HG03064 (cell line): ENCODE results near the gene ZNF217.
"Not testable (repeated sequence)": the region's sequence is repeated elsewhere in the genome, so short reads cannot be mapped to it uniquely, and the experiment has no call there.

Experiments used
- ATAC-seq: cut with Tn5 transposase; IDR thresholded peaks from one replicate; pipeline ENCODE4 v1.9.1; 2021; ENCODE audit warnings: low read depth; ENCODE audit not compliant: unreplicated experiment

ZNF217 gene

GRCh38 chr20:53569606-53570307, 23.9 kb downstream of the ZNF217 start:
- ATAC-seq = no peak

- no peak for ATAC-seq
These were observed 24.6 kb downstream of the ZNF217 start for GRCh38 chr20:53569005-53569404.

GRCh38 chr20:53568351-53568750, 25.3 kb downstream of the ZNF217 start:
- no peak for ATAC-seq

- no peak for ATAC-seq
These were observed 26.2 kb downstream of the ZNF217 start for GRCh38 chr20:53567379-53567917.

- ATAC-seq = not testable (repeated sequence)
These were observed 27.0 kb downstream of the ZNF217 start for GRCh38 chr20:53566623-53567022.

- no peak for ATAC-seq
These were observed 28.4 kb downstream of the ZNF217 start for GRCh38 chr20:53565254-53565653.

- ATAC-seq = not testable (repeated sequence)
These were observed 31.4 kb downstream of the ZNF217 start for GRCh38 chr20:53562104-53562764.

GRCh38 chr20:53561505-53561904, 32.1 kb downstream of the ZNF217 start:
- ATAC-seq = no peak

- ATAC-seq = no peak
These were observed 33.8 kb downstream of the ZNF217 start for GRCh38 chr20:53559816-53560215.

- no peak for ATAC-seq
These were observed 36.5 kb downstream of the ZNF217 start for GRCh38 chr20:53557130-53557529.

- ATAC-seq = no peak
These were observed 37.3 kb downstream of the ZNF217 start for GRCh38 chr20:53556267-53556897.

- ATAC-seq = no peak
These were observed 37.8 kb downstream of the ZNF217 start for GRCh38 chr20:53555816-53556215.

- no peak for ATAC-seq
These were observed 38.6 kb downstream of the ZNF217 start for GRCh38 chr20:53555081-53555480.

GRCh38 chr20:53552572-53552893, 41.1 kb downstream of the ZNF217 start:
- ATAC-seq = not testable (repeated sequence)

- not testable (repeated sequence) for ATAC-seq
These were observed 41.7 kb downstream of the ZNF217 start for GRCh38 chr20:53551719-53552571.

- no peak for ATAC-seq
These were observed 43.1 kb downstream of the ZNF217 start for GRCh38 chr20:53550280-53551187.

GRCh38 chr20:53547664-53548239, 45.9 kb downstream of the ZNF217 start:
- ATAC-seq = no peak

- ATAC-seq = no peak
These were observed 54.1 kb downstream of the ZNF217 start for GRCh38 chr20:53539516-53539915.

GRCh38 chr20:53536382-53536781, 57.3 kb downstream of the ZNF217 start:
- not testable (repeated sequence) for ATAC-seq
